ENCODE measurements around the gene PRR35.
A peak's percentile ranks its signal among the peaks of the same experiment; 100 is the strongest.
"Not testable (repeated sequence)": the region's sequence is repeated elsewhere in the genome, so short reads cannot be mapped to it uniquely, and the experiment has no call there.

Gene PRR35

GRCh38 chr16:593807-594206 is 33.6 kb downstream of the PRR35 start:
- DNase-seq (ENCODE audit: low read depth in 2 of 2), result no peak

DNA sequence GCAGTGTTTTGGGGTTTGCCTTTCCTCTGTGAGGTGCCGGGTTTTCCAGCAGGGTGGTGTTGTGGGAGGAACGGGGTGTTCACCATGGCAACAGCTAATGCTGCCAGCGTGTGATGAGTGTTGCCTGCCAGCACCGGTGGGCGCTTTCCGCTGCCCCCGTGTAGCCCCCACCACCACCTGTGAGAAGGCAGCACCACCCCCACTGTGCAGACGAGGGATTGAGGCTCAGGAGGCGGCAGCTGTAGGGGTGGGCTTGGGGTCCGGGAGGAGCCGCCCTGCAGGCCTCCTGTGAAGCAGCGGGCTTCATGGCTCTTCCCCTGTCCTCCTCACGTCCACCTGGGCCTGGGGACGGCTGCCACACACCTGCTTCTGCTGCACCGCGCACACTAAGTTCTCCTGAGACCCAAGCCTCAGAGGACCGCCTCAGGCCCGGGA is 34.9 kb downstream of the PRR35 start:
- no peak for DNase-seq (ENCODE audit: low read depth in 2 of 2)

- no peak for DNase-seq (ENCODE audit: low read depth in 2 of 2)
Observed at GRCh38 chr16:595942-596735, 35.9 kb downstream of the PRR35 start.

DNA sequence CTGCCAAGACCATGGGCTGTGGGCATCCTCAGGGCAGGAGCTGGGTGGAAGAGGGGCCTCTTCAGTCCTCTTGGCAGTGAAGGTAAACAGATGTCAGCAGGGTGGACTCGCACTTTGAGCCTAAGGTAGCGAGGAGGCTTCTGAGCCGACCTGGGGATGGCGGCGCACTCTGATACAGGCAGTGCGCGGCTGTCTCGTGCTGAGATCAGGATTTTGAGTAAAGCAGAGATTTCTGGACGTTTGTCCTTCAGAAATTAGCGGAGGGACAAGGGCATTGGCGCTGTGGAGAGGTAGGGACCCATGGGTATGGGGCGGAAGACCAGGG is 36.5 kb downstream of the PRR35 start:
- no peak for DNase-seq (ENCODE audit: low read depth in 2 of 2)

DNA sequence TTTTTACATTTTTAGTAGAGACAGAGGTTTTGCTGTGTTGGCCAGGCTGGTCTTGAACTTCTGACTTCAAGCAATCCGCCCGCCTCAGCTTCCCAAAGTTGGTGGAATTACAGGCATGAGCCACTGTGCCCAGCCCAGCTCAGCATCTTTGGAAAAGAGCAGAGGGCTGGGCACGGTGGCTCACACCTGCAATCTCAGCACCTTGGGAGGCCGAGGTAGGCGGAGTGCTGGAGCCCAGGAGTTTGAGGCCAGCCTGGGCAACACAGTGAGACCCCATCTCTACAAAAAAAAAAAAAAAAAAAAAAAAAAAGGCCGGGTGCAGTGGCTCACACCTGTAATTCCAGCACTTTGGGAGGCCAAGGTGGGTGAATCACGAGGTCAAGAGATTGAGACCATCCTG is 37.5 kb downstream of the PRR35 start:
- DNase-seq (ENCODE audit: low read depth in 2 of 2), result not testable (repeated sequence)

GRCh38 chr16:598823-599739 is 38.9 kb downstream of the PRR35 start:
- no peak for DNase-seq (ENCODE audit: low read depth in 2 of 2)

GRCh38 chr16:600781-601180 is 40.6 kb downstream of the PRR35 start:
- no peak for DNase-seq (ENCODE audit: low read depth in 2 of 2)

DNA sequence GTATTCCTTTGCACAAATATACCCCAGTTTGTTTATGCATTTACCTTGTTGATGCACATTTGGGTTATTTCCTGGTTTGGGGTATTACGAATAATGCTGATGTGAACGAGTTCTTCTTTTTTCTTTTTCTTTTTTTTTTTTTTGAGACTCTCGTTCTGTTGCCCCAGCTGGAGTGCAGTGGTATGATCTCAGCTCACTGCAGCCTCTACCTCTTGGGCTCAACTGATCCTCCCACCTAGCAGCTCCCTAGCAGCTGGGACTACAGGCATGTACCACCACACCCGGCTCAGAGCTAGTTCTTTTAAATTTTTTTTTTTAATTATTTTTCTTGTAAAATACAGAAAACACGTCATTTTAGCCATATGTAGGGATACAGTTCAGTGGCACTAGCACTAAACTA is 43.7 kb downstream of the PRR35 start:
- no peak for DNase-seq (ENCODE audit: low read depth in 2 of 2)

- no peak for DNase-seq (ENCODE audit: low read depth in 2 of 2)
Observed at GRCh38 chr16:606656-607307, 46.6 kb downstream of the PRR35 start.

GRCh38 chr16:608019-608418 is 47.8 kb downstream of the PRR35 start:
- DNase-seq (ENCODE audit: low read depth in 2 of 2), result peak in 1 of 2 donors; percentile 39

GRCh38 chr16:609316-609715 is 49.1 kb downstream of the PRR35 start:
- DNase-seq (ENCODE audit: low read depth in 2 of 2), result no peak

- DNase-seq (ENCODE audit: low read depth in 2 of 2), result no peak
Observed at GRCh38 chr16:609984-610383, 49.8 kb downstream of the PRR35 start.

DNA sequence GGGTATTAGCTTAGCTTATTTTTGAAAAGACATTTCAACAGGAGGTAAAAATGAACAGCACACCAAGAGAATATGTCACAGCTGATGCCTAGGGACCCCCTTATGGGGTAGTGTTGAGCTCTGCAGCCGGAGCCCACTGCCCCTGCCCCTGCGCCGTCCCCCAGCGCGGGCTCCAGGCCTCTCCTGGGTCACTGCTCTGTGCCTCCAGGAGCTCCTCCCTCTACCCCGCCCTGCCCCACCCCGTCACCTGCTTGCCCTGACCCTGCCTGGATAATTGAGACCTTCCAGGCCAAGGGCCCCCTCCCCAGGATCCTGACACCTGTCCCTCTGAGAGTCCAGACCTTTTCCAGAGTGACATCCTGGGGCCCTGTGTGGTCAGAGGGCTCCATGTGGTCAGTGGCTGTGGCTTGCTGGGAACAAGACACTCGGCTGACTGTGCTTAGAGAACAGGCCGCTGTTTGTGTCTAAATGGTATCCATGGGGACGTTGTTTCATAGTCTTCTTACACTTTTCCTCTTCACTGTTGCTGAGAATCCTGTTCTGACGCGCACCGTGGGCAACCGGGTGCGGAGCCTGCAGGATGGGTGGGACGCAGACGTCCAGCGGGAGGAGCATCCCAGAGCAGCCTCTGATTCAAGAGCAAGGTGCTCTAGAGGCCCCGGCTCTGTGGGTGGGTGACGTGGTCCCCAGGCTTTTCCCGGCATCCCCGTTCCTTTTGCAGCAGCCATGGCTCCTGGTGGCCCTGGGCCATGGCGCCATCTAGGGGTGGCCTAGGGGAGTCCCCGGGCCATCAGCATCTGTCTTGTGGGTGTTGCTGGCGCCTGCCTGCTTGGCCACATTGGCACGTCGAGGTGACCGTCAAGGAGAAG is 50.6 kb downstream of the PRR35 start:
- peak; percentile 55 to 59 for DNase-seq (ENCODE audit: low read depth in 2 of 2)

GRCh38 chr16:615122-615521 is 54.9 kb downstream of the PRR35 start:
- no peak for DNase-seq (ENCODE audit: low read depth in 2 of 2)

All from stimulated activated CD8-positive, alpha-beta memory T cell treated with anti-CD3 and anti-CD28 coated beads, Interleukin-2, amount 100 ng/mL, for 48 hours (primary cell).